Measurements from ENCODE around the gene OR1F1. TPM values are rescaled to one million over a fixed set of nuclear protein-coding genes. Genes with fewer than 3 reads are reported as not detected.

OR1F1 gene
- total and polyA plus RNA-seq, 2 experiments from 2014 or later, result 0.38 TPM; not detected in 1

DNA sequence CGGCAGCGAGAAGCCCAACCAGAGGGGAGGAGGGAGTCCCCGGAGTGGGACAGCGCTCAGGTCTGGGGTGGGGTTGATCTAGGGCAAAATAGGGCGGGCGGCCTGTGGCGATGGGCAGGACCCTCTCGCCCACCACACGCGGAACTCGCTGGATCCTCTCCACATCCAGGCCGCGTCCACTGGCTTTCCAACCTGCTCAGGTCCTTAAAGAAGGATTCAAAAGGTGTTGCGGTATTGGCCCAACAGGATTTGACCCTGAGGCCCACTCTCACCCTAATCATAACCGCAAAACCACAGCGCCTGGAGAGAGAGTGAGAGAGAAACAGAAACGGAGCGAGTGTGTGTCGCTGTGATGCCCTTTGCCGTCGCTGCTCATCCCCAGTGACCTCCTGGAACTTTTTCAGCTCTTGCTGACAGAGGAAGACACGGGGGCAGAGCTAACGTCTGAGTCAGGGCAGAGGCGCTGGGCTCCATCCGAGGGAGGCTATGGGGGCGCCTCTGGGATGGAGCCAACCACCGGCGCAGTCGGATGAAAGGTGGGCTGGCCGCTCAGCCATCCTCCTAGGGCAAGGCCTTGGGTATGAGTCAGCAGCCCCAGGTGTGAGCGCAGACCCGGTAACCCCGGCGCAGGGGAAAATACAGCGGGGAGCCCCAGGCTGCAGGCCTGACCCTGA lies 16.7 kb upstream of the OR1F1 start:
- H3K4me3 Mint-ChIP-seq, result peak overlapping the region; percentile 81
- TF ChIP-seq, protein P1, sequence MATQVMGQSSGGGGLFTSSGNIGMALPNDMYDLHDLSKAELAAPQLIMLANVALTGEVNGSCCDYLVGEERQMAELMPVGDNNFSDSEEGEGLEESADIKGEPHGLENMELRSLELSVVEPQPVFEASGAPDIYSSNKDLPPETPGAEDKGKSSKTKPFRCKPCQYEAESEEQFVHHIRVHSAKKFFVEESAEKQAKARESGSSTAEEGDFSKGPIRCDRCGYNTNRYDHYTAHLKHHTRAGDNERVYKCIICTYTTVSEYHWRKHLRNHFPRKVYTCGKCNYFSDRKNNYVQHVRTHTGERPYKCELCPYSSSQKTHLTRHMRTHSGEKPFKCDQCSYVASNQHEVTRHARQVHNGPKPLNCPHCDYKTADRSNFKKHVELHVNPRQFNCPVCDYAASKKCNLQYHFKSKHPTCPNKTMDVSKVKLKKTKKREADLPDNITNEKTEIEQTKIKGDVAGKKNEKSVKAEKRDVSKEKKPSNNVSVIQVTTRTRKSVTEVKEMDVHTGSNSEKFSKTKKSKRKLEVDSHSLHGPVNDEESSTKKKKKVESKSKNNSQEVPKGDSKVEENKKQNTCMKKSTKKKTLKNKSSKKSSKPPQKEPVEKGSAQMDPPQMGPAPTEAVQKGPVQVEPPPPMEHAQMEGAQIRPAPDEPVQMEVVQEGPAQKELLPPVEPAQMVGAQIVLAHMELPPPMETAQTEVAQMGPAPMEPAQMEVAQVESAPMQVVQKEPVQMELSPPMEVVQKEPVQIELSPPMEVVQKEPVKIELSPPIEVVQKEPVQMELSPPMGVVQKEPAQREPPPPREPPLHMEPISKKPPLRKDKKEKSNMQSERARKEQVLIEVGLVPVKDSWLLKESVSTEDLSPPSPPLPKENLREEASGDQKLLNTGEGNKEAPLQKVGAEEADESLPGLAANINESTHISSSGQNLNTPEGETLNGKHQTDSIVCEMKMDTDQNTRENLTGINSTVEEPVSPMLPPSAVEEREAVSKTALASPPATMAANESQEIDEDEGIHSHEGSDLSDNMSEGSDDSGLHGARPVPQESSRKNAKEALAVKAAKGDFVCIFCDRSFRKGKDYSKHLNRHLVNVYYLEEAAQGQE (IDR thresholded peaks at IDR 0.05; ENCODE audit: unreplicated experiment), result no peak
- TF ChIP-seq POLR2AphosphoS5 (IDR thresholded peaks at IDR 0.05; ENCODE audit: low read depth), result 0 out of 2 replicates have a peak, but pooled peaks have one; percentile 27
- peaks cover 65% of the 10 kb centered on the region for H3K27me3 Mint-ChIP-seq (ENCODE audit: insufficient read depth, low read depth, poor library complexity)

DNA sequence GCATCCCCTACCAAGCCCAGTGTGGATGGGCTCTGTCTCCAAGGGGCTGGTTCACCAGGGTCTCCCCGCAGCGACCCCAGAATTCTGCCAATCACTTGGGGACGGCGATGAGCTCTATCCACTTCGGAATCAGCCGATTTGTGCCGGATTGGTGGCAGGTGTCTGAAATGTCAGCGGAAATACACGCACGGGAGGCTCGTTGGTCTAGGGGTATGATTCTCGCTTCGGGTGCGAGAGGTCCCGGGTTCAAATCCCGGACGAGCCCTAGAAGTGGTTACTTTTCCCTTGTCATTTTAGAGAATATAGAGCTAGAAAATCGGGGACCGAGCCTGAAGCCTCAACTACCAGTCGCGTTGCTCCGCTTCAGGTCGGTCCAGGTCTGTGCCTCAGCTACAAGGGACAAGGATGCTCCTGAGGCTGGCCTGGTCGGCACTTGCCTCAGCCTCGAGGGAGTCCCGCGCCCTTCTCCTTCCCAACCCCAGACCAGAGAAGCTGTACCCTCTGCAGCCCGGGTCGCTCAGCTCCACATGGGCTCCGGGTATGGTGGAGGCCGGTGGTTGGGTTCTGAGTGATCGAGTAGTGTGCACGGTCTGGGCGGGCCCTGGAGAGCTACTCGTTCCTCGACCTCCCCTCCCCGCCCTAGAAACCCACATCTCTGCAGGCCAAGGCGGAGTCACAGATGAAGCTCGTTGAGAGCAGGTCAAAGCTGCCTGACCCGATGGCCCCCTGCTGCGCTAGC lies 16.0 kb upstream of the OR1F1 start:
- H3K36me3 ChIP-seq (ENCODE audit: insufficient read depth), result no peaks in the 10 kb centered on the region
- peak overlapping the region; percentile 98 for H2AFZ ChIP-seq
- peak overlapping the region; percentile 89 for H3K4me3 ChIP-seq
- peaks cover 11% of the 10 kb centered on the region; the same call in 2 of the 3 replicates for H3K9me3 Mint-ChIP-seq
- ATAC-seq (peak; percentile 63), DNase-seq (ENCODE audit: low spot score) (peak; percentile 85)
- H3K4me3 Mint-ChIP-seq, result peak overlapping the region; percentile 81
- peak overlapping the region; percentile 99 for H3K4me2 ChIP-seq
- H3K4me1 Mint-ChIP-seq, result peaks cover 21% of the 10 kb centered on the region
- peaks cover 67% of the 10 kb centered on the region for H3K27me3 Mint-ChIP-seq (ENCODE audit: insufficient read depth, low read depth, poor library complexity)
- H3K4me1 ChIP-seq (ENCODE audit: insufficient read depth), result peaks cover 3% of the 10 kb centered on the region; the same call in 1 of the 2 replicates
- H3K9me2 ChIP-seq (ENCODE audit: insufficient read depth), result no peaks in the 10 kb centered on the region
- H3K27me3 ChIP-seq (ENCODE audit: insufficient read depth), result peaks cover 35% of the 10 kb centered on the region
- peak overlapping the region; percentile 89; the same call in 1 of the 2 replicates for H3K27ac Mint-ChIP-seq
- H3K79me2 ChIP-seq (replicated peaks; ENCODE audit: insufficient read depth), result no peaks in the 10 kb centered on the region
- H3F3A ChIP-seq (replicated peaks; ENCODE audit: low read depth), result peaks cover 52% of the 10 kb centered on the region
- H3K36me3 Mint-ChIP-seq (ENCODE audit: low read depth), result peaks cover 3% of the 10 kb centered on the region; the same call in 2 of the 3 replicates
- no peaks in the 10 kb centered on the region; the same call in none of the 2 replicates for H4K20me1 ChIP-seq (replicated peaks; ENCODE audit: insufficient read depth)
- H3K27ac ChIP-seq (ENCODE audit: low read depth), result peak overlapping the region; percentile 20; the same call in 1 of the 2 replicates
- TF ChIP-seq ZNF331 (CRISPR knock-in tag; IDR thresholded peaks at IDR 0.05; ENCODE audit: low read depth), result peak; percentile 11; the same call in 1 of the 2 replicates
- TF ChIP-seq JUNB (IDR thresholded peaks at IDR 0.05; ENCODE audit: unreplicated experiment), result no peak
- TF ChIP-seq POLR2AphosphoS5 (IDR thresholded peaks at IDR 0.05; ENCODE audit: low read depth), result peak; percentile 36; the same call in 1 of the 2 replicates
- TF ChIP-seq STAT1 (IDR thresholded peaks at IDR 0.05; ENCODE audit: unreplicated experiment), result no peak
- TF ChIP-seq, protein P1 (IDR thresholded peaks at IDR 0.05; ENCODE audit: unreplicated experiment), result no peak
- peak; percentile 80 for TF ChIP-seq CREB1 (CRISPR knock-in tag; IDR thresholded peaks at IDR 0.05; ENCODE audit: low read depth)

More for the DNA sequence above, 16.7 kb upstream of the OR1F1 start:
- Mint-ChIP-seq H3K4me1 (peaks cover 21% of the 10 kb centered on the region), H3K36me3 (ENCODE audit: low read depth) (peaks cover 3% of the 10 kb centered on the region; the same call in 2 of the 3 replicates), H3K9me3 (peaks cover 11% of the 10 kb centered on the region; the same call in 2 of the 3 replicates), H3K27ac (peak overlapping the region; percentile 89; the same call in 1 of the 2 replicates)
- peak overlapping the region; percentile 89 for H3K4me3 ChIP-seq
- no peaks in the 10 kb centered on the region; the same call in none of the 2 replicates for H4K20me1 ChIP-seq (replicated peaks; ENCODE audit: insufficient read depth)
- DNase-seq (ENCODE audit: low spot score) (no peak), ATAC-seq (peak; percentile 52)
- H2AFZ ChIP-seq, result peak overlapping the region; percentile 98
- H3K27me3 ChIP-seq (ENCODE audit: insufficient read depth), result peaks cover 40% of the 10 kb centered on the region
- no peaks in the 10 kb centered on the region for H3K36me3 ChIP-seq (ENCODE audit: insufficient read depth)
- peaks cover 3% of the 10 kb centered on the region; the same call in 1 of the 2 replicates for H3K4me1 ChIP-seq (ENCODE audit: insufficient read depth)
- H3F3A ChIP-seq (replicated peaks; ENCODE audit: low read depth), result peaks cover 52% of the 10 kb centered on the region
- H3K9me2 ChIP-seq (ENCODE audit: insufficient read depth), result no peaks in the 10 kb centered on the region
- peak overlapping the region; percentile 7; the same call in 1 of the 2 replicates for H3K27ac ChIP-seq (ENCODE audit: low read depth)
- no peaks in the 10 kb centered on the region for H3K79me2 ChIP-seq (replicated peaks; ENCODE audit: insufficient read depth)
- peak overlapping the region; percentile 99 for H3K4me2 ChIP-seq
